Measurements from ENCODE around the gene OR10D3. TPM values are rescaled to one million over a fixed set of nuclear protein-coding genes. Genes with fewer than 3 reads are reported as not detected.

The OR10D3 gene
- total RNA-seq, 1 donor: not detected

DNA sequence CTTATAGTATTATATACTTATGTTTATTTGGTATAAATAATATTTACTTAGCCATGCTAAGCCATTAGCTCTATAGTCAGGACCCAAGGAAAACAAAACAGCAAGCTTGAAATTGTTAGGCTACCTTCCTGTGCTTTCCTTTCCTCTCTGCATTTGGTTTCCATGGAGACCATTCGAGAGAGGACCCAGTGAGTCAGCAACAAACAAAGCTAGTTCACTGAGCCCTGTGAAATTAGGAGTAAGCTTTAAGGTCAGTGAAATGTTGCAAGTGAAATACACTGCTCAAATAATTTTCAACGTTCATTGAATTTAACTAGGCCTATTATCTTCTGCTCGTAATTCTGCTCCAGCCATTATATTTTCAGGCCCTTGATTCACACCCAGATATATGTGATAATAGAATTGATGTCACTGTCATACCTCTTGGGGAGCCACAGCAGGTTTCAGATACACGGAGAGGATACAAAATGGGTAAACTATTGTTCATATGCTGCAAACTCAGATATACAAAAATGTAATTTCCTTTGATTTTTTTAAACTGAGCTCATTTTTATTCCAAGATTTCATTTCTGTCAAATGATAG is 9.1 kb upstream of the OR10D3 start:
- peak; percentile 73 for DNase-seq (ENCODE audit: low read depth)
- TF ChIP-seq, protein P1, sequence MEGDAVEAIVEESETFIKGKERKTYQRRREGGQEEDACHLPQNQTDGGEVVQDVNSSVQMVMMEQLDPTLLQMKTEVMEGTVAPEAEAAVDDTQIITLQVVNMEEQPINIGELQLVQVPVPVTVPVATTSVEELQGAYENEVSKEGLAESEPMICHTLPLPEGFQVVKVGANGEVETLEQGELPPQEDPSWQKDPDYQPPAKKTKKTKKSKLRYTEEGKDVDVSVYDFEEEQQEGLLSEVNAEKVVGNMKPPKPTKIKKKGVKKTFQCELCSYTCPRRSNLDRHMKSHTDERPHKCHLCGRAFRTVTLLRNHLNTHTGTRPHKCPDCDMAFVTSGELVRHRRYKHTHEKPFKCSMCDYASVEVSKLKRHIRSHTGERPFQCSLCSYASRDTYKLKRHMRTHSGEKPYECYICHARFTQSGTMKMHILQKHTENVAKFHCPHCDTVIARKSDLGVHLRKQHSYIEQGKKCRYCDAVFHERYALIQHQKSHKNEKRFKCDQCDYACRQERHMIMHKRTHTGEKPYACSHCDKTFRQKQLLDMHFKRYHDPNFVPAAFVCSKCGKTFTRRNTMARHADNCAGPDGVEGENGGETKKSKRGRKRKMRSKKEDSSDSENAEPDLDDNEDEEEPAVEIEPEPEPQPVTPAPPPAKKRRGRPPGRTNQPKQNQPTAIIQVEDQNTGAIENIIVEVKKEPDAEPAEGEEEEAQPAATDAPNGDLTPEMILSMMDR (IDR thresholded peaks at IDR 0.05; ENCODE audit: insufficient read depth, low read length): no peak
- H3K4me3 ChIP-seq (ENCODE audit: low read depth, low read length): no peak overlapping the region

DNA sequence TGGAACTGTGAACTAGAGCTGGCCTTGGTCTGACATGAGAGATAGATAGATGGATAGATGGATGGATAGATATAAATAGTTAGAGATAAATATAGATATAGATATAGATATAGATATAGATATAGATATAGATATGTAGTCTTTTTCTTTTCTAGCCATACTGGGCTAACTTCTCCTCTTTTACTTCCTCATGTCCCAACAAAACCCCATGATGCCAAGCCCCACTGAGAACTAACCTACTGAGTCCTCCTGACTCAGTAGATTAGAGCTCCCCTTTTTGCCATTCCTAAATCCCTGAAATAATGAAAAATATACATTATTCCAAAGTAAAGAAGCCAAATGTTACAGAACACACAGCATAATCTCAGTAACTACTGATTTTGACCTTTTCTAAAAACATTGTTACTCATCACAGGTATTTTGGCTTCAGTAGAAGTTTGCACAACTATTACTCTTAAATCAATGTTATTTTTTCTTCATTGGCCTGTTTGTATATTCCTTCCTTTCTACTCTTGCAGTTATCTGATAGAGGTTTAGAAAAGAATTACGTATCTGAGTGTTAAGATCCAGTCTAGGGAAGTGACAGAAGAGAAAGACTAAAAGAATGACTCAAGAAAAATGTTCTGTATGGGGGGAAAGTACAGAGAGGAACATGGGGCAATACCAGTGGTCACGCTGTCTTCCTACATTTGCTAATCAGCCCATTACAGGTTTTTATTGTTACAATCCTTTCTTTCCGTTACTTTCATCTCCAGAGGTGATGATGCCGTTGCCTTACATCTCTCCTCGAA is 6.0 kb upstream of the OR10D3 start:
- TF ChIP-seq, protein P1 (IDR thresholded peaks at IDR 0.05; ENCODE audit: insufficient read depth, low read length): no peak
- H3K4me3 ChIP-seq (ENCODE audit: low read depth, low read length): no peak overlapping the region

DNA sequence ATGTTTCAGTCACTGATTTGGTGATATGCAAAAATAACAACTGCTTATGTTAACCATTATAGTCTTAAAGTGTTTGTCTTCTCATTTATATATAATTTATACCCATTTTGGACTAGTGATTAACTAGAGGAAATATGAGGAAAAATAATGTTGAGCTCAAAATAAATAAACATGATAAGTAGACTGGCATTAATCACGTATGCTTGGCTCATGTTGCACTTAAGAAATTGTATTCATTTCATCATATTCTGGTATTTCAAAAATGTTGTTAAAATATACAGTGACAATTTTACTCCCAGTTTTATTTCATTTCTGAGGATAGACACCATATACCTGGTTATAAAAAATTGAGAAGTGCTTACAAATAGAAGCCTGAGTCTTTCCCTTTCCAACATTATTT is 3.8 kb upstream of the OR10D3 start:
- peak; percentile 15 for DNase-seq (ENCODE audit: low read depth)
- H3K4me3 ChIP-seq (ENCODE audit: low read depth, low read length): no peak overlapping the region
- TF ChIP-seq, protein P1 (IDR thresholded peaks at IDR 0.05; ENCODE audit: insufficient read depth, low read length): no peak

More for the DNA sequence above, 6.0 kb upstream of the OR10D3 start:
- DNase-seq (ENCODE audit: low read depth): no peak

DNA sequence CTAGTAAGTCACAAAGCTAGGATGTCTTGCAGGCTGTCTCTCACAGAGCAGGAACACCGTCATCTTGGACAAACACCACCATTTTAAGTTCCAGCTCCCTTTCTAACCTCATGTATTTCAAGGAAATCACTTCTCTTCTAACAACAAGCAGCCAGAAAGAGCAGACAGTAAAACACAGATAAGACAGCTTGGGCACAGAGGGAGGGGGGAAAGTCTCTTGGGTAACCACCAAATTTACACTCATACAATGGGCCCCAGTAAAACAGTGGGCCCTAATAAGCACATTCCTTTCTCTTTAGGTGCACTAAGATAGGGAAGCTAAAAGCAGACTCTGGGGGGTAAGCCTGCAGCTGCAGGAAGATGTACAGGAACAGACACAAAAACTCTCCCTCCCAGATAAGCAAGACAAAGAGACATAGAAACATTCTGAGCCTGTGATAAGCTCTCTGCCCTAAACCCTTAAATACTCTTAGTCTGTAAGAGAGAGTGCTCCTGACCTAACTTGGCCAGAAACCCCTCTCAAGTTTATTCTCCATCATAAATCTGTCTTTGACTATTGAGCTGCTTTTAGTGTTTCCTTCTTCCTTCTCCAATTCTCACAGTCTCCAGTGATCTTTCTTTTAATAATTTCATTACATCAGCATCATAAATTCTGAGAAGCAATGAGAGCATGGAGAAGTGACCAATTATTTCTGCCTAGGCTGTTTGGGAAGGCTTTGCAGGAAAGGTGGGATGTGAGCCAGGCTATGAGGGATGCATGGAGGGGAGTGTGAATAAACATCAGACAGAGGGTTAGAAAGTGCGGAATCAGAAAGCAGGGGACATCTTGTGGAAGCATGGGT is 7.4 kb downstream of the OR10D3 start:
- DNase-seq (ENCODE audit: low read depth): peak; percentile 4
- no peak overlapping the region for H3K4me3 ChIP-seq (ENCODE audit: low read depth, low read length)
- TF ChIP-seq, protein P1 (IDR thresholded peaks at IDR 0.05; ENCODE audit: insufficient read depth, low read length): no peak

DNA sequence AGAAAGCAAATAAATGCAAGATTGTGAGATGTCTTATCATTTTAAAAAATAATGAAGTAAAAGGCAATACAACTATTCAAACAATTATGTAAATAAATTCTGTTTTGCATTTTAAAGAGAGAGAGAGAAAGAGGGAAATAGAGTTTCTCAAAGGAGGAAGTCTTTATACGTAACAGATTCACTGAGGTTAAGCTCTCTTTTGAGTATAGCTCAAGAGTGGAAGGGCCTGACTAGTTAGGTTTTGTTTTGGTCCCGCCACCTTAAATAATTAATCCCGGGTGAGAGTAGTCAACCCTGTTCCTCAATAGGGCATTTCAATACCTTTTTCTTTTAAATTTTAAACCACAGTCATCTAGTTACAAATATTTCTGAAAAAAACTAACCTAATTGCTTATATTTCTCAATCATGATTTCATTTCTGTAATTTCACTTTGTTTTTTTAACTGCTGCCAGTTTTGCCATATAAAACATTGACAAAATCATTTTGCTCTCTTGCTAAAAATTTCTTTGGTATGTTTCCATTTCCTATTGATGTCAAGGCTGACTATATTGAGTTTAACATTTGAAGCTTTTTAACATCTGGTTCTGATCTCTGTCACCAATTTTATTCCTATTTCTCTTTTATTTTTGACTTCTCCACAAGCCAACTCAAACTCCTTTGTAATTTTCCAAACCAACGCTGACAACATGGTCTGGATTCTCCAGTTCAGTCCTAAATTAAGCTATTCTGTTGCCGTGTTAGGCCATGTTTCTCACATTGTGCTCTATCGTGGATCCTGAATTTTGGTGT is 10.3 kb downstream of the OR10D3 start:
- peak; percentile 3 for DNase-seq (ENCODE audit: low read depth)
- TF ChIP-seq, protein P1 (IDR thresholded peaks at IDR 0.05; ENCODE audit: insufficient read depth, low read length): no peak
- H3K4me3 ChIP-seq (ENCODE audit: low read depth, low read length): no peak overlapping the region
